Activated CD4-positive, alpha-beta T cell treated with anti-CD3 and anti-CD28 coated beads, Interleukin-2, amount 10 ng/mL, durations not matched to agents 7 days and 5 days (primary cell): ENCODE results near the gene NUP210L. TPM values are rescaled to one million over a fixed set of nuclear protein-coding genes. Genes with fewer than 3 reads are reported as not detected.
A peak's percentile ranks its signal among the peaks of the same experiment; 100 is the strongest.

Experiments used
- CTCF ChIA-PET: fragments of 350-600 bp; sonication (Branson Sonifier 250); formaldehyde crosslinking; loops from one replicate; lab custom pipeline; 2021; ENCODE audit warnings: antibody characterized with exemption; lab: Charles Lee
- POLR2A ChIA-PET: fragments of 350-600 bp; sonication (Branson Sonifier 250); formaldehyde crosslinking; loops from one replicate; lab custom pipeline; 2021; ENCODE audit warnings: antibody characterized with exemption; lab: Charles Lee
- DNase-seq: peaks from one replicate; pipeline ENCODE4 v3.0.0-alpha.2; 2020
- H3K27ac Mint-ChIP-seq: one replicate; pipeline ENCODE4 v1.8.0; 2021; ENCODE audit warnings: mild to moderate bottlenecking, moderate library complexity, mixed read lengths
- H3K27me3 Mint-ChIP-seq: one replicate; pipeline ENCODE4 v1.8.0; 2021; ENCODE audit warnings: mixed read lengths
- H3K36me3 Mint-ChIP-seq: one replicate; pipeline ENCODE4 v1.8.0; 2021; ENCODE audit warnings: low read depth, mixed read lengths
- H3K4me1 Mint-ChIP-seq: one replicate; pipeline ENCODE4 v1.8.0; 2021; ENCODE audit warnings: mixed read lengths
- H3K4me3 Mint-ChIP-seq: one replicate; pipeline ENCODE4 v1.8.0; 2021; ENCODE audit warnings: mild to moderate bottlenecking, moderate library complexity, mixed read lengths
- H3K9me3 Mint-ChIP-seq: one replicate; pipeline ENCODE4 v1.8.0; 2021; ENCODE audit warnings: mixed read lengths
- total RNA-seq, 2 experiments: library from RNA; stranded (reverse); gene quantifications; one replicate each; pipeline ENCODE4 v1.2.3, GENCODE V29; 2021

Gene NUP210L
- total RNA-seq, 2 experiments from 2014 or later, result 0.04 to 0.12 TPM

DNA sequence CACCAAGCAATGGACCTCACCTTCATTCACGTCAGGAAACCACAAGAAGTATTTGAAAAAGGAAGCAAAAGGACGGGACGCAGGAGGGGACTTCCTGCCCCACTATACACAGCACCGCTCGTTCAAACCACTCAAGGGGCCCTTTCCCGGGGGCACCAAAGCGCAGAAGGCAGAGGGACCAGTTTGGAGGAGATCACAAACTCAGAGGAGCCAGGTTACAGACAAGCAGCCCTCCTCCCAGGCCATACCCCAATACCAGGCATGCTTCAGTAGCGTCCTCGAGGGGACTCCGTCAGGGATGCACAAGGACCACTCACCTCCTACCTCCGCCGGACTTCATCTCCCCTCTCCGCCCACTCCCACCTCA, 197.1 kb downstream of the NUP210L start:
- Mint-ChIP-seq H3K36me3 (peaks cover 35% of the 10 kb centered on the region), H3K27ac (peak overlapping the region; percentile 92), H3K4me3 (peak overlapping the region; percentile 96), H3K9me3 (no peaks in the 10 kb centered on the region), H3K4me1 (peaks cover 64% of the 10 kb centered on the region), H3K27me3 (no peaks in the 10 kb centered on the region)
- ChIA-PET CTCF (interaction anchor here (0.6 to 5.2 kb wide), 4 partner anchors 8 to 286 kb away, joined by 3 to 38 read pairs (median 6); partner anchors contain the start of genes CREB3L4 and DENND4B), POLR2A (interaction anchor here (1.0 kb wide), 1 partner anchor 20 kb away, joined by 5 read pairs; the partner anchor contains the start of gene JTB)
- DNase-seq, result peak; percentile 46

DNA sequence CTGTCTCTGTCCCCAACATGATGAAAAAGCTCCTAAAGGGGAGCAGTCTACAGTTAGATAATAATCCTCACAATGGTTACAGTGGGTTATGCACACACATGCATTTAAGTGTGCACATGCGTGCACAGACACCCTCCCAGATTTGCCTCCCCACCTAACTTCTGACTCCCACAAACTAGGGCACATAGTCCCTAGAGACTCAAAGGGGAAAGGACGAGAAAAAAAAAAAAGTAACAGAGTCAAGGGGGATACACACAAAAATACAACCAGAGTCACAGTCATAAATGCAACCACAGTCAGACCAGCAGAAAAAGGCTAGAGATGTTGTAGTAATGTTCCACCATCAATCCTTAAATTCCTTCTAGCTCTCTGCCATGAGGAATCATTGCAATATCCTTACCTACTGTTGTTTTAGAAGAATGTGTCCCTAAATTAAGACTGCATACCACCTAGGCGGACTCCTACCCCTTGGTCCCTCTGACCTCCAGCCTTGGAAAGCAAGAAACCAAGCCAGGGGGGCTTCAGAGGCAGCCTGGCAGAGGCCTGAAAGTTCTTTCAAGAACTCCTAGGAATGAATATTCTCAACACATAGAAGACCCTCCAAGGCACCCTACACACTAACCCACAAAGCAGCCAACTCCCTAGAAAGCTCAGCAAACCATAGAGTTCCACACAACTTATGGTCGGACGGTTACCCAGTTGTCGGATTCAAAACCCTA, 197.7 kb downstream of the NUP210L start:
- peak overlapping the region; percentile 96 for H3K4me3 Mint-ChIP-seq
- H3K36me3 Mint-ChIP-seq, result peaks cover 39% of the 10 kb centered on the region
- ChIA-PET CTCF (interaction anchor here (0.6 to 5.2 kb wide), 6 partner anchors 9 to 165 kb away, joined by 3 to 38 read pairs (median 4); partner anchors contain the start of genes CREB3L4 and DENND4B), POLR2A (no interaction called here)
- no peaks in the 10 kb centered on the region for H3K27me3 Mint-ChIP-seq
- no peaks in the 10 kb centered on the region for H3K9me3 Mint-ChIP-seq
- peak overlapping the region; percentile 92 for H3K27ac Mint-ChIP-seq
- no peak for DNase-seq
- H3K4me1 Mint-ChIP-seq, result peaks cover 58% of the 10 kb centered on the region

DNA sequence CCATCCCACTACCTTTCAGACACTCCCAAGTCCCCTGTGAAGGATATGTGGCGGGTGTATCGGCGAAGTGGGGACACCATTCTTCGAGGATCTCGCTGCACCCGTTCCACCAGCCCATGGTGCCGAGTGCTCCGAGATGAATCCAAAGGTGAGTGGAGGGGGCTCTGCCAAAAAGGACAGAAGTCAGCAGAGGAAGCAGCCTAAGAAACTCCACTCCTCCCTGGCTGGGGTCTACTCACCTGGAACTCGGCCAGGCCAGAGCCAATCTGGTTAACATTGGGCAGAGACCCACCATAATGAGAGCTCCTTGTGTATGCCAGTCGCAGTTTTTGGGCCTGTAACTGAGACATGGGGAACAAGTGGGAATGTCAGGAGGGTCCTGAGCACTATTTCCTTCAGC, 200.0 kb downstream of the NUP210L start:
- Mint-ChIP-seq H3K27me3 (no peaks in the 10 kb centered on the region), H3K36me3 (peaks cover 47% of the 10 kb centered on the region), H3K27ac (peak overlapping the region; percentile 80), H3K9me3 (no peaks in the 10 kb centered on the region), H3K4me1 (peaks cover 42% of the 10 kb centered on the region), H3K4me3 (no peak overlapping the region)
- no peak for DNase-seq
- ChIA-PET POLR2A (no interaction called here), CTCF (interaction anchor here (1.1 to 5.2 kb wide), 3 partner anchors 8 to 30 kb away, joined by 3 to 38 read pairs (median 7); partner anchors contain the start of genes DENND4B and SLC39A1)

DNA sequence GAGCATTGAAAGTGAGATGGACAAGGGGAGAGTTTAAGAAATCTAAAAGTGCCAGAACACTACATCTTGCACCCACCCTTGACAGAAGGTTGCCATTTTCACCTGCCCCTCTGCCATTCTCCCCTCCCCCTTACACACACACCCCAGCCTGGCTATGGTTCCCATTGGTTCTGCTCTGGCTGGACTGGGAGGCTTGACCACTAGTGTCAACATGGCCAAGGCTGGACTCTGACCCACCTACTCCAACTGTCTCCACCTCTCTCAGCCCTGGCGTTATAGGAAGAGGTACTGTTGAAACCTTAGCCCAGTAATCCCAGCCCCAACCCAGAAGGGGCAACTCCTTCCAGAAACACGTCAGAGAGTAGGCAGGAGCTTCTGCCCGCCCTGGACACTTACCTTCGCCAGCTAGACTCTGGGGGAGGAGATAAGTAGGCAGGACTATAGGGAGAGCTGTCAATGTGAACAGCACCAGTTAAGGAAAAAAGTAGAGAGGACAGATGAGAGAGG, 201.0 kb downstream of the NUP210L start:
- Mint-ChIP-seq H3K27ac (peak overlapping the region; percentile 54), H3K36me3 (peaks cover 47% of the 10 kb centered on the region), H3K4me3 (peak overlapping the region; percentile 21), H3K27me3 (no peaks in the 10 kb centered on the region), H3K9me3 (no peaks in the 10 kb centered on the region), H3K4me1 (peaks cover 35% of the 10 kb centered on the region)
- ChIA-PET POLR2A (interaction anchor here (0.7 kb wide), 1 partner anchor 14 kb away, joined by 6 read pairs; the partner anchor contains the start of gene CREB3L4), CTCF (interaction anchor here (0.5 to 5.2 kb wide), 6 partner anchors 9 to 127 kb away, joined by 3 to 38 read pairs (median 4); partner anchors contain the start of genes DENND4B, RAB13 and SLC39A1)
- no peak for DNase-seq

DNA sequence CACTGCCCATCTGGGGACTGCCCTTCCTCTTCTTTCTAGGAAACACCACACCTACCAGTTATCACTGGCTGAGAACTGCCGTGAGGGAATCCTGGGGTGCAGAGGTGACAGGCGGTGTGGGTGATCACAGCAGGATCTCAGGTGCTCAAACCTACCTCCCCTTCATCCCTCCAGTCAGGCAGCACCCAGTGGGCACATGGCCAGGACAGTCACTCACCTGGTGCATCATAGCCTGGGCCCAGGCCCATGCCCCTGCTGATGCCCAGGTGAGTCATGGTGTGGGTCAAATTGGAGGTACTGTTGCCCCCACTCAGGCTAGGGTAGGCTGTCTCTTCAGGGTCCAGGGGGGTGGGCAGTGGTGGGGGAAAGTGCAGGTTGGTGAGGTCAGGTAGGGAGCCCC, 203.1 kb downstream of the NUP210L start:
- ChIA-PET CTCF (no interaction called here), POLR2A (no interaction called here)
- Mint-ChIP-seq H3K27ac (no peak overlapping the region), H3K4me1 (peaks cover 34% of the 10 kb centered on the region), H3K27me3 (no peaks in the 10 kb centered on the region), H3K36me3 (peaks cover 54% of the 10 kb centered on the region), H3K4me3 (no peak overlapping the region), H3K9me3 (no peaks in the 10 kb centered on the region)
- no peak for DNase-seq

DNA sequence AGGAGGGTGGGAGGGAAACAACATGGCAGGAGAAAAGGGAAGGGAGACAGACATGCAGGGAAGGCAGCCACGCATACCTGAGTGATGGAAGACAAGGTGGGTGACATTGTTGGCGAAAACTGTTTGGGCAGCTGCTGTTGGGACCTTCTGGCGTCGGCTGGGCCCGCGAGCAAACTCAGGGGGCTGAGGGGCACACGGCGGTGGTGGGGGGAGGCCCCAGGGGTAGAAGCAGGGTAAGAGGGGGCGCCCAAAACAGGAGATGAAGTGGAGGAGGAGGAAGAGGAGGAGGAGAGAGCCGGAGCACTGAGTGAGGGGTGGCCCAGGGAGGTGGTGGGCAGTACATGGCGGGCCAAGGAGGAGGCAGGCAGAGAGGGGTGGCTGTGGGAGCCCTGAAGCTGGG, 203.7 kb downstream of the NUP210L start:
- peaks cover 50% of the 10 kb centered on the region for H3K36me3 Mint-ChIP-seq
- no peak overlapping the region for H3K27ac Mint-ChIP-seq
- ChIA-PET POLR2A (no interaction called here), CTCF (no interaction called here)
- no peaks in the 10 kb centered on the region for H3K9me3 Mint-ChIP-seq
- no peaks in the 10 kb centered on the region for H3K27me3 Mint-ChIP-seq
- H3K4me3 Mint-ChIP-seq, result no peak overlapping the region
- H3K4me1 Mint-ChIP-seq, result peaks cover 29% of the 10 kb centered on the region
- DNase-seq, result no peak

DNA sequence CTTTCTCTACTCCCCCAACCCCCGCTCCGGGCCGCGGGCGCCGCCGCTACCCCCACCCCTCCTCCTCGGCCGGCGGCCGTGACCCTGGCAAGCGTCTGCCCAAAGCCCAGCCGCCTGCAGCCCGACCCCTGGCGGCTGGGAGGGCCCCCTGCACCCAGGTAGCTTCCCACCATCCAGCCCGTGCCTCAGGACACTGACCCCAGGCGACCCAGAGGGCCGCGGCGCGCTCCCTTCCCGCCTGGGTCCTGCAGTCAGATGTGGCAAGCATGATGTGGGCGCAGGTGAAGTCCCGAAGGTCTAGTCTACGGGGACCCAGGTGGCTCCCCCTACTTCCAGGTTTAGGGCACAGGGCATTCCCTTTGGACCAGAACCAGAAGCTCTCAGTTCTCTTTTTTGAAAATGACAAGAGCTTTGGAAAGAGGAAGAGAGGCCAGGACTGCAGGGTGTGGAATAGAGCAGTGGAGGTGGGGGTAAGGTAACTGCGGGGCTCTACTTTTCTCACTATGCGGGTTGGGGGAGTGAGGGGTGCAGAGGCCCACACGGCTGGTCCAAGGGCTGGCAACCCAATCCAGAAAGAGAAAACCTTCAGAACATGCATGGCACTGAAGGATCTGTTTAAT, 208.1 kb downstream of the NUP210L start, which contains the start of gene DENND4B:
TSS of gene DENND4B (minus strand) at position 97 of the 620 bp plus-strand sequence. CDS start 2,344 bp downstream, outside the sequence.
- Mint-ChIP-seq H3K36me3 (peaks cover 52% of the 10 kb centered on the region), H3K27ac (peak within 1 kb of the TSS; percentile 97), H3K9me3 (no peaks in the 10 kb centered on the region), H3K27me3 (no peaks in the 10 kb centered on the region), H3K4me1 (peaks cover 29% of the 10 kb centered on the region), H3K4me3 (peak within 1 kb of the TSS; percentile 95)
- DNase-seq, result peak; percentile 70
- ChIA-PET POLR2A (interaction anchor here (0.7 to 1.4 kb wide), 3 partner anchors 16 to 44 kb away, joined by 3 to 6 read pairs (median 4); partner anchors contain the start of genes RPS27 and SLC39A1), CTCF (interaction anchor here (0.6 to 3.9 kb wide), 19 partner anchors 9 to 490 kb away, joined by 3 to 38 read pairs (median 5); partner anchors contain the start of genes CREB3L4, CRTC2, GATAD2B and JTB)

DNA sequence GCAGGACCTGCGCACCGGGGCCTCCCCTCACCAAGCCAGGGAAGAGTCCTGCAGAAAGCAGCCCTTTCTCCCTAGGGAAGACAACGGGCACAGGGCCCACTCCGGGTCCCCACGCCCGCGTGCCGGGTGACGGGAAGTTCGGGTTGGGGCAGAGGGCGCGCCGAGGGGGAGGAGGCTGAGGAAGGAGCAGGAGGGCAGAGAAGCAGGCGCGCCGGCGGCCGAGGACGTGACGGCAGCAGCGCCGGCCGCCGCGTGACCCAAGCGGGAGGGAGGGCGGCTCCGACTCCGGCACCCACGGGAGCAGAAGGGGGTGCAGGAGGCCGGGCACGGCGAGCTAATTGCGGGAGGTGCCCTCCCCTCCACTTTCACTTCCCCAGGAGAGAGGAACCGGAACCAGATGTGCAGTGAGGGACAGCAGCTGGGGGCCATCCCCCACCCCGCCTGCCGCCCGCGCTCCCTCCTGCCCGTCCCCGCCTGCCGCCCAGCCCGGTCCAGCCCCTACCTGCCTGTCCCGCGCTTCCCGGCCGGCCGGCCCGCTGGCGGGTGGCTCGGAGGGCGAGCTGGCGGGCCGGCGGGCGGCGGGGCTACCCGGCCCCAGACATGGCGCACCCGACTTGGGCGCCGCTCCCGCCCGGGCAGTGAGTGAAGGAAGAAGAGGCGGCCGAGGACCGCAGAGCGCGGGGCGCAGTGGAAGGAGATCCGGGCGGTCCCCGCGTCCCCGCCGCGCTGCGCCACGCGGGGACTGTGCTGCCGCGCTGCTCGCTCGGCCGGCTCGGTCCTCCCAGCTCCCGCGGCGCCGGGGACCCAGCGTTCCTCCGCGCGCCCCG, 208.9 kb downstream of the NUP210L start:
- Mint-ChIP-seq H3K9me3 (no peaks in the 10 kb centered on the region), H3K4me3 (peak overlapping the region; percentile 95), H3K36me3 (peaks cover 50% of the 10 kb centered on the region), H3K27ac (peak overlapping the region; percentile 97), H3K4me1 (peaks cover 29% of the 10 kb centered on the region), H3K27me3 (no peaks in the 10 kb centered on the region)
- peak; percentile 73 for DNase-seq
- ChIA-PET POLR2A (interaction anchor here (0.7 to 1.4 kb wide), 3 partner anchors 17 to 44 kb away, joined by 3 to 6 read pairs (median 4); partner anchors contain the start of genes RPS27 and SLC39A1), CTCF (interaction anchor here (0.9 to 3.9 kb wide), 18 partner anchors 9 to 167 kb away, joined by 3 to 38 read pairs (median 6); partner anchors contain the start of genes CREB3L4, CRTC2, GATAD2B and JTB)

DNA sequence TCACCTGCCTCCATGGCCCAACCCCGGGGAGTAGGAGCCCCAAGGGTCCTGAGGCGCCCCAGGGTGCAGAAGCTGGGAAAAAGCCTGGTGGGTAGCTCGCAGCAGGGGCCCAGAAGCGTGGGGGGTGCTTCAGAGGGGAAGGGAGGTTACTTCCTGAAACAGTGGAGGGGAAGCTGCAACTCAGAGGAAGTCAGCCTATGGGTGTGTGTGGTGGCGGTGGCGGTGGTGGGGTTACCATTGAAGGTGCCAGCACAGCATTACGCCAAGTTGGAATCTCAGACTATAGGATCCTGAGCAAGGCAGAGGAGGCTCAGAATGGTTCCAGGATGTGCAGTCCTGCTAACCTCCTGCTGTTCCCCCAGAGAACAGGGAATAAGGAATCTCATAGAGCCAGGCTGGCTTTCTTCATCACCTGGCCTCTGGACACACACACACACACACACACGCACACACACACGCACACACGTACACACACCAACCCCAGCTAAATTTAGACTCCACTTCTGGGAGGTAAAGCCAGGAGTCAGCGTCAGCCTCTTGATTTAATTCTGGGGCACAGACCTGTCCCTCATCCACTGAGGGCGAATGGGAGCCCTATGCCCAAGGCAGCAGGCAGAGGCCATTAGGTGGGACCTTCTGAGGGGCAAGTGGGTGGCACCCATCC, 209.6 kb downstream of the NUP210L start:
- DNase-seq, result peak; percentile 89
- no peaks in the 10 kb centered on the region for H3K27me3 Mint-ChIP-seq
- POLR2A ChIA-PET, result interaction anchor here (0.7 to 1.6 kb wide), 5 partner anchors 17 to 45 kb away, joined by 3 to 6 read pairs (median 4); partner anchors contain the start of genes GATAD2B, RPS27 and SLC39A1
- H3K4me1 Mint-ChIP-seq, result peaks cover 33% of the 10 kb centered on the region
- H3K9me3 Mint-ChIP-seq, result no peaks in the 10 kb centered on the region
- CTCF ChIA-PET, result interaction anchor here (0.6 to 3.9 kb wide), 17 partner anchors 8 to 217 kb away, joined by 3 to 38 read pairs (median 9); partner anchors contain the start of genes CREB3L4, CRTC2, GATAD2B and JTB
- peaks cover 48% of the 10 kb centered on the region for H3K36me3 Mint-ChIP-seq
- peak overlapping the region; percentile 95 for H3K4me3 Mint-ChIP-seq
- peak overlapping the region; percentile 97 for H3K27ac Mint-ChIP-seq

DNA sequence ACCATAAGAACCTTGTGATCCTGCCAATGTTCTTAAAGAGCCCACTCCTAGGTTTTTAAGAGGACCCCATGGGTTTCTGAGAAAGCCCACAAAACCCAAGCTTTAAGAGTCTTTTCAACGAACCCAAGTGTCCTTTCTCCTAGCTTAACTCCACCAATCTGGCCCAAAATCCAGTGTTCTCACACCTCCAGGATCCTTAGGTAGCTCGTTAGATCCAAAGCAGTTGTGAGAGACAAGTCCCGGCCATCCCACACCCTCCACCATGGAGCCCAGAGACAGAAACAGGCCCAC, 210.1 kb downstream of the NUP210L start:
- Mint-ChIP-seq H3K9me3 (no peaks in the 10 kb centered on the region), H3K4me3 (peak overlapping the region; percentile 95), H3K36me3 (peaks cover 48% of the 10 kb centered on the region), H3K4me1 (peaks cover 33% of the 10 kb centered on the region), H3K27me3 (no peaks in the 10 kb centered on the region), H3K27ac (peak overlapping the region; percentile 97)
- no peak for DNase-seq
- ChIA-PET CTCF (interaction anchor here (0.6 to 3.9 kb wide), 11 partner anchors 10 to 217 kb away, joined by 3 to 38 read pairs (median 9); partner anchors contain the start of genes CREB3L4, CRTC2, GATAD2B and JTB), POLR2A (interaction anchor here (0.7 to 1.6 kb wide), 3 partner anchors 22 to 46 kb away, joined by 3 to 4 read pairs (median 3); partner anchors contain the start of genes GATAD2B and RPS27)
